GM19025 (cell line): ENCODE data around the gene PACRG.

Experiments
- ATAC-seq: cut with Tn5 transposase; IDR thresholded peaks from one replicate; pipeline ENCODE4 v1.9.1; 2021; ENCODE audit warnings: mild to moderate bottlenecking, low read depth, moderate library complexity; ENCODE audit not compliant: unreplicated experiment

PACRG gene

GRCh38 chr6:163165155-163165910, 437.6 kb downstream of the PACRG start:
- ATAC-seq: no peak

- no peak for ATAC-seq
These were observed 438.1 kb downstream of the PACRG start for GRCh38 chr6:163165922-163166321.

GRCh38 chr6:163166507-163166906, 438.7 kb downstream of the PACRG start:
- no peak for ATAC-seq

GRCh38 chr6:163169521-163169920, 441.7 kb downstream of the PACRG start:
- ATAC-seq: no peak

GRCh38 chr6:163170294-163170883, 442.6 kb downstream of the PACRG start:
- ATAC-seq: no peak

GRCh38 chr6:163173741-163174140, 446.0 kb downstream of the PACRG start:
- ATAC-seq: no peak

DNA sequence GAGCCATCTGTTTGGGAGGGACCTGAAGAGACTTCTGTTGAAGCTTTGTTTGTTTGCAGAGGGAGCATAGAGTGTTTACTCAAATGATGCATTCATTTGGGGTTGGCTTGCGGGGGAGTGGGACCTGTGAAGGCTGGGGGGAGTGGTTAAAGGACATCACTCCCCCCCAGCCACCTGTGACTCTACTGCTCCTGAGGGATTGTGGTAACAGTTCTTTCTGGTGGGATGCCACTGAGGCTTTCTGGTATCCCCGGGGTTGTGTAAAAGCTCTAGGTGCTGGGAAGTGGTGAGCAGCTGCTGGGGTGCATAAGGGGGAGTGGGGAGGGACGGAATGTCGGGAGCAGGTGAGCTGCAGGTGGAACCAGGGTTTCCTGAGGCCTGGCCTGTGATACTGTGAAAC, 447.5 kb downstream of the PACRG start:
- ATAC-seq: no peak

DNA sequence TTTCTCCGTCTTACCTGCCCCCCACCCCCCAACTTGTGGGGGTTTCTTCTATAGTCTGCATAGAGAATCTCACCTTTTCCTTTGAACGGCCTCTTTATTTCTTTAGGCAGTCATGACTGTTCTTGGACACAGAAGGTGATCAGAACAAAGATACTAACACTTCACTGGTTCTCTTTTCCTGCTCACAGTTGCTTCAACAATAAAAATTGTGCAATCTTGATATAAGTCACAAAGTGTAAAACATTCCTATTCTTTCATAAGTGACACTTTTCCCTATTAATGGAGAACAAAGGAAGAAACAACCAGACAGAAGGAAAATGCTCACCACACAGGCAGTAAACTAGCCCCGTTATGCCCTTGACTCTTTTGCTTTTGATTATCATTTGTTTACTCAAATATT, 448.3 kb downstream of the PACRG start:
- ATAC-seq: no peak

DNA sequence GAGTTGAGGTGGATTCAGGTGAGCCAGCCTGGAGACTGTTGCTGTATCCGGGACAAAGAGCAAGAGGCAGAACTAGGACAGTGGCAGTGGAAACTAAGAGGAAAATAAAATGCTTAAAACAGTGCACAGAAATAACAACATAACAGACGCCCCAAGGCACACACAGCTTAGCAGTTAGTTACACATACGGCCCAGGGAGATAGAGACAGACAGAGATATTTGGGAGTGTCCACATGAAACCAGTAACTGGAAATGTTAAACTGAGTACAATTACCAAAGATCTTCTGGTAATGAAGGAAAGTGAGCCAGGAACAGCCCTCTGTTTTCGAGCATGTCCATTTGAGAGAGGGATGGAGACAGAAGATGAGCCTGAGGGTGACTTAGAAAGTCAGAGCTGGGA, 449.2 kb downstream of the PACRG start:
- no peak for ATAC-seq

- ATAC-seq: no peak
These were observed 450.2 kb downstream of the PACRG start for GRCh38 chr6:163177892-163178420.

DNA sequence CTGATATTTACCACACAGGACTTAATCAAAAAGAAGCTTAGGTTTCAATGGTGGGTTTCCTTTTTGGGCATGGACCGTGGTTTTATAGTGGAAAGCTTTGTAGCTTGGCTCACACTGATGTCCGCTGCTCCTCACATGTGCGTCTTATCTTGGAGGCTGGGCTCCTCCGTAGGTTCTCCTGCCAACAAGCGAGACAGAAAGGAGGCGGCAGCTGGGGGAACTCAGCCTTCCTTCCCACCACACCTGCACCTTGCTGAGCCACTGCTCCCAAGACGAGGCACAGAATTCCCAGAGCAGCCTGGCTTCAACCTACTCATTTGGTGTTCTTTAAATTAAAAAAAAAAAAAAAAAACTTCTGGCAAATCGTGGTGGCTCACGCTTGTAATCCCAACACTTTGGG, 451.3 kb downstream of the PACRG start:
- ATAC-seq: no peak

DNA sequence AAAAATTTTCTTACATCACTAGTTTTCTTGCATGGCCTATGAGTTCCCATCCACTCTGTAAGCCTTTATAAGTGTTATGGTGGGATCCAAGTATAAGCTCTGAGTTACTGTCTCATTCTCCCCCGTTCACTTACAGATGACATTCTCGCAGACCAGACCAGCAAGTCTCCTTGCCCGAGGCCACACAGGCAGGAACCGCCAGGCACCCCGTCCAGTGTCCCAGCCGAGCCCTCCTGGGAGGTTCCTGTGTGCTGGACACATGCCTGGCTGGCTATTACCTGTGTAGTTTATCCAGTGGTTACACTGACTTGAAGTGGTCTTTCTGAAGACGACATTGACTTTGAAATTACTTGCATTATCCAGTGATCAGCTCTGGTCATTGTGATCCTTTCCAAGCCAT, 451.9 kb downstream of the PACRG start:
- ATAC-seq: no peak

DNA sequence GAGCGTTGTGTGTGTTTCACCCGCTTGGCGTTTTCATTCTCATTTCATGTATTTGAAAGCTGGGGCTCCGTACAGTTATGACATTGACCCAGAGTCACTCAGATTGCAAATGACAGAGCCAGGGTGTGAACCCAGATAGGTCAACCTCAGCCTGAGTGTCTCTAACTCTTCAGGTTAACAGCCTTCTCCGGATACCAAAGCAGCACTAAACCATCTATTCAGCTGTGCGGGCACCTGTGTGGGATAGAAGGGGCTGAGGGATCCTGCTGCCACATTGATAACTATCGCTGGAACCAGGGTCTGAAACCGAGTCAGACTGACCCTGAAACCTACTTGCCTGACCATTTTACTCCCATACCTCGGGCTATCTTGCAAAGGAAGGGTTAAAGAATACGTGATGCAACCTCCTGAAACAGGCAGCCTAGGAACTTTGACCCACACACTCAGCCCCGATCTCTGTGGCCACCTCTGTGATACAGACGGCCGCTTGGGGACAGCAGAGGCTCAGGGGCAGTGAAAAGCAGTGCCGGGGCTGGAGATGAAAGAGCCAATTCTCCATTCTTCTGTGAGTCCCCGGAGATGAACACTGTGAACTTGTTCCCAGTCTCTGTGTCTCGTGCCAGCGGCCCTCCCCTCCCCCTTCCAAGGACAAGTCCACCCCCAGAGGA, 453.2 kb downstream of the PACRG start:
- ATAC-seq: no peak

DNA sequence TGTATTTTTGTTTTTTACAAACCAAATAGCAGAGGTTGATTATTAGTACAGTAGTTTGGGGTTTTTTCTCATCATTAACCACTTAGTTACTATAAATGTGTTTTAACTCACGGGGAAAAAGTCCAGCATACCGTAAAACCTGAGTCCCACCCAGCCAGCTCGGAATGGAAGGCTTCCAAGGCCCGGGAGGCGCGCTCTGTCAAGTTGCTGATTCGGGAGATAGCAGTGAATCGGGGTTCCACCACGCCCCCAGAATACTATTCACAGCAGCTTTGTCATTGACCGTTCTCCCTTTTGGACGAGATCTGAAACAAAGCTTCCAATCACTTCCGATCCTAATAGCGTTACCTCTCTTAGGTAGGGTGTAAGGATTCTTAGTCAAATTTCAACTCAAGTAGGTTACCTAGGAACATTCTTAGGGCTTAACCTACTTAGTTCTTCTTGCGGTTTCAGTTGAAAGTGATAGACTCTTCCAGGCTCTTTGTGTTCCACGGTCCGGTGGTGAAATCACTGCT, 453.9 kb downstream of the PACRG start:
- ATAC-seq: no peak

DNA sequence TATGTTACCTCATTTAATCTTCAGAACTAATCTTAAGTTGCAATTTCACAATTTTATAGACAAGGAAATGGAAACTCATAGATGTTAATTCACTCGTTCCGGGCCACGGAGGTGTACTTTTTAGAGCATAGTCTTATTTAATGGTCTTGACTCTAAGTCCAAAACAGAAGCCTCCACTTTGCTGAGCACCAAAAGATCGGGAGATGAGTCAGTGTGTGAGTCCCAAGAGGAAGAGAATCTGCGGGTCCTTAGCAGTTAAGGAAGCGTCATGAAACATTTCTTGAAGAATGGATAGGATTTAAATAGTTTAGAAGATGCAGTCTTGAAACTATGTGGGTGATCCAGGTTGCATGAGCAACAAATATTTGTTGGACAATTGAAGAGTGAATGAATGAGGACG, 454.9 kb downstream of the PACRG start:
- ATAC-seq: no peak

- ATAC-seq: no peak
These were observed 456.0 kb downstream of the PACRG start for GRCh38 chr6:163183806-163184205.

- ATAC-seq: no peak
These were observed 458.0 kb downstream of the PACRG start for GRCh38 chr6:163185744-163186143.

DNA sequence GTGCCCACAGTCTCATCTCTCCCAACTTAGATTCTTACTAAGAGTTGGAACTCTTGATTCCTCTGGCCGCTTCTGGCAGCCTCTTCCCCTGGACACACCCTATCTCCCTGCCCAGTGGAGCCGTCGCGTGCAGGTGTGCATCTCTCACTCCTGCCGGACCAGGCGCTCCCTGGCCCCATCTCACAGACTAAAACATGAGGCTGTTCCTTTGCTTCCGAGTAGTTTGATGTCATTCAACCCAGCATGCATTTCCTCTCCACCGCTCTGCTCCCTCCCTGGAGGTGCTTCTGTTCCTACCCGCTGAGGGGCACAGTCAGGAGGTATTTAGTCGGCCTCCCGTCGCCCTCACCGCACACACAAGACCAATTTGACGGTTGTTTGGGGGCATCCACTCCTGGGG, 458.8 kb downstream of the PACRG start:
- ATAC-seq: no peak

- ATAC-seq: no peak
These were observed 459.4 kb downstream of the PACRG start for GRCh38 chr6:163187201-163187600.

DNA sequence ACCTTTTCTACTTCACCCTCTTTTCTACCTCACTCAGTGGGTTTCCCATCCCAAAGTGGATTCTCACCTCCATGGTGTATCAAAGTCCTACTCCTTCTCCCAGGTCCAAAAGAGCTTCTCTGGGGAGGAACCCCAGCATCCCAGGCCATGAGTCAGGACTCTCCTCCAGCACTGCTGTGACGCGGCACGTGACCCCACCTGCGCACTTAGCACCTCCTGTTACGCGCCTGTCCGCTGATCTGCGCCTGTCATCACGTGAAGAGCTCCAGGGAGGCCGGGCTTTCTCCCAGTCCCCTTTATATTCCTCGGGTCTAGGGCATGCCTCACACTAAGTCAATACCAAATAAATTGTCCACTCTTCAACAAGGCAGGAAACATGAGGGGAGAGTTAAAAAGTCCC, 459.8 kb downstream of the PACRG start:
- ATAC-seq: no peak

- ATAC-seq: no peak
These were observed 461.0 kb downstream of the PACRG start for GRCh38 chr6:163188746-163189145.
